Fibroblast of peridontal ligament (primary cell): ENCODE results near the gene SYNE2.
"Not testable (repeated sequence)": the region's sequence is repeated elsewhere in the genome, so short reads cannot be mapped to it uniquely, and the experiment has no call there.

Experiments used
- DNase-seq: peaks from one replicate; pipeline ENCODE4 v3.0.0-alpha.2; 2010; ENCODE audit errors: extremely low read depth

Gene SYNE2

GRCh38 chr14:64025479-64025878, 172.7 kb downstream of the SYNE2 start:
- no peak for DNase-seq

DNA sequence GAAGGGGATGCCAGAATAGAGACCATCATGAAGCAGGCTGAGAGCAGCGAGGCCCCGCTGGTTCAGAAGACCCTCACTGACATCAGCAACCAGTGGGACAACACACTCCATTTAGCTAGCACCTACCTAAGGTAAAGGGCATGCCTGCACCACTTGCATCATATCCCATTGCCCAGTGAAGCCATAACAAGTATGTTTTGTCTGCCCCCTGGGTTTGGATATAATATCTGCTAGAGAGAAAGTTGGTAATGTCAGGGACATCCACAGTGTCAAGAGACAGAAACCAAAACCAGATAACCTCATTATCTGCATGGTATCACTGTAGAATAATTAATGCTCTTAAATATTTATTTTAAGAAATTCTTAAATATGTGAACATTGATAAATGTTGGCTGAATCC, 173.8 kb downstream of the SYNE2 start:
- DNase-seq = no peak

- DNase-seq = peak; percentile 81
These were observed 182.3 kb downstream of the SYNE2 start for GRCh38 chr14:64035143-64035542.

- not testable (repeated sequence) for DNase-seq
These were observed 185.3 kb downstream of the SYNE2 start for GRCh38 chr14:64037869-64038745.

DNA sequence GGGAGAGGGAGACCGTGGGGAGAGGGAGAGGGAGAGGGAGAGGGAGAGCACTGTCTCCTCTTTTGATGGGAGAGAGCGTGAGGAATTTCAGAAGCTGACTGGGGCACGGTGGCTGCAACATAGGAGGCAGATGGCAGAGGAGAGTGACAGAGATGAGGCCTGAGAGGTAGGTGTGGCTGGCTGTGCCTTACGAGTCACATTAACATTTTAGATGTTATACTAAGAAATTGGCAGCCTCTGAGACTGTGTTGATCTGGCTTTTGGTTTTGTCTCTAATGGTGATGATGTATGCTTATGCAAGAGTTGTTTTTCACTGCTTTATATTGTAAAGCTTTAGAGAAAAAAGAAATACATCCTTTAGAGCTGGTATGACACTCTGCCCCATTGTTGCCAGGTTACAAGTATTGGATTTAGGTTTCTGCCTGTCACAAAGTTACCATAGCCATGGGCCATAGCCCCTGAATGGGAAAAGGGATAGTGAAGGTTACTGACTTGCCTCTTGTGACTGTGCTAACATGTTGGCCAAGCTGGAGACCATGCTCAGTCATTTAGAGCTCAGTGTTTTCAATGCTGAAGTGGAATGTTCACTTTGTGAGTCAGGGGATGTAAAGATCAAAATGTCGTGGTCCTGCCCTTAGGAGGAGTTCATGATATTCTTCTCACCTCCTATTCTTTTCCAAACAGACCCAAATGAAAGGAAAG, 186.2 kb downstream of the SYNE2 start:
- DNase-seq = peak; percentile 46

- DNase-seq = peak; percentile 46
These were observed 187.2 kb downstream of the SYNE2 start for GRCh38 chr14:64040044-64040443.

- not testable (repeated sequence) for DNase-seq
These were observed 190.5 kb downstream of the SYNE2 start for GRCh38 chr14:64043296-64043695.

DNA sequence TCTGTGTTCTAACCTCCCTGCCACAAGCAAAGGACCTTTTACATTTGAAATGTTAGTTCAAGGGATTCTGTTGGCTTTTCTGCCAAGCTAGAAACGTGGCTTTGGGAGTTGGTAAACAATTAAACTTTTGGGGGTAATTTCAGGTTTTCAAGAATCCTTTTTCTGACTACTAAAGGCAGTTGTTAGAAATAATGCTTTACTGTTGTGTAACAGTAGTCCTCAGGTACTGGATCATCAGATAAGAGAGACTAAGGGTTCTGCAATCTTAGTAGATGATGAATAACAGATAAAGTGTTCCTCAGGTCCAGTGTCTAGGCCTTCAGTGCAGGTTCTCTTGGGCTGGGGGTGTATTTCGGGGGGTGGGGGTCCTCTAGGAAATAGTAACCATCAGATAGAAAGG, 192.3 kb downstream of the SYNE2 start:
- no peak for DNase-seq

GRCh38 chr14:64049616-64050381, 197.0 kb downstream of the SYNE2 start:
- DNase-seq = no peak

DNA sequence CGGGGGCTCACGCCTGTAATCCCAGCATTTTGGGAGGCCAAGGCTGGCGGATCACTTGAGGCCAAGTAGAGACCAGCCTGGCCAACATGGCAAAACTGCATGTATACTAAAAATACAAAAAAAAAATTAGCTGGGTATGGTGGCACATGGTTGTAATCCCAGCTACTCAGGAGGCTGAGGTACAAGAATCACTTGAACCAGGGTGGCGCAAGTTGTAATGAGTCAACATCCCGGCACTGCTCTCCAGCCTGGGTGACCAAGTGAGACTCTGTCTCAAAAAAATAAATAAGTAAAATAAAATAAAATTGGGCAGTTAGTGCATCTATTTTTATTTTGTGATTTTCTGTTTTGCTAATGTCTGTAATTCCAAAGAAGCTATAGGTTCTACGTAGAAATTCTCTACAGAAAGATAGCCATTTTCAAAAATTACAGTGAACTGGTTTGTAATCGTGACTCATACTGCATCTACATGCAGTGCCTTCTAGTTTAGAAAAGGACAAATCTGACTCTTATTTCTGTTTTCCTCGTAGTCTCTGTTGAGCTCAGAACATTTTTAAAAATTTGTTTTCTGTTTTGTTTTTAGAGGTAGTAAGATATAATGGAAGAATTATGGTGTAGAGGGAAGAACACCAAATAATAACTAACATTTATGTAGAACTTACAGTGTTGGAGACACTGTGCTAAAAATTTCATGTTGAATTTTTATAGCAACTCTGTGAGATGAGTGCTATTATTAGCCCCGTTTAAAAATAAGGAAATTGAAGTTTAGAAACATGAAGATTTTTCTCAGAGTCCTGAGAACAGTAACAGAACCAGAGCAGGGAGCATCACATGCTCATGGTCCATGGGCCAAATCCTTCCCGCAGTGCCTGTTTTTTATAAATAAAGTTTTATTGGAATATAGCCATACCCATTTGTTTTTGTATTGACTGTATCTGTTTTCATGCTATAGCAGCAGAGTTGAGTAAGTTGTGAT, 201.2 kb downstream of the SYNE2 start:
- DNase-seq = no peak

- no peak for DNase-seq
These were observed 206.8 kb downstream of the SYNE2 start for GRCh38 chr14:64059454-64060198.

- no peak for DNase-seq
These were observed 207.4 kb downstream of the SYNE2 start for GRCh38 chr14:64060199-64060545.

GRCh38 chr14:64060648-64061096, 207.9 kb downstream of the SYNE2 start:
- DNase-seq = no peak

DNA sequence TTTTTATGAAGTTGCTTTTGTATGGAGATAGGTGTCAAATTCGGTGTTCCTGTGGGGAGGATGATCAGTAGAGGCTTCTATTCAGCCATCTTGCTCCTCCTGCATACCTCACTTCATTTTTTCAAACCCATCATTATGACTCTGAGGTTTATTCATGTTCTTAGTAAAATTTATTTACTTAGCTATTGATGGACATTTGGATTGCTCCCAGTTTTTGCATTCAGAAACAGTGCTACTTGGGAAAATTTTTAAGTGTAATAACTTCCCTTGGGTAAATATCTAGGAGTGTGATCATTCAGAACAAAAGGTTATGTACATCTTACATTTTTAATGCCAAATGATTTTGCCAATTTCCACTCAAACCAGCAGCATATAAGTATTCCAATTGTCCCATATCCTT, 208.3 kb downstream of the SYNE2 start:
- DNase-seq = no peak

GRCh38 chr14:64061706-64062105, 208.9 kb downstream of the SYNE2 start:
- DNase-seq = no peak

- DNase-seq = no peak
These were observed 209.7 kb downstream of the SYNE2 start for GRCh38 chr14:64062381-64063115.

- no peak for DNase-seq
These were observed 211.6 kb downstream of the SYNE2 start for GRCh38 chr14:64064447-64064846.

- DNase-seq = peak; percentile 24
These were observed 217.0 kb downstream of the SYNE2 start for GRCh38 chr14:64069634-64070359.
